Nucleus accumbens (tissue), 56 donors: ENCODE measurements around the gene APCDD1L.
"Not testable (repeated sequence)": the region's sequence is repeated elsewhere in the genome, so short reads cannot be mapped to it uniquely, and the experiment has no call there.

Source experiments
- DNase-seq, 56 donors: peaks; one replicate each; lab custom pipeline; 2025; lab: John Stamatoyannopoulos, UW

The APCDD1L gene

GRCh38 chr20:58421497-58421850 lies 93.7 kb downstream of the APCDD1L start:
- DNase-seq: no peak

GRCh38 chr20:58420798-58421496 lies 94.3 kb downstream of the APCDD1L start:
- DNase-seq: no peak

- no peak for DNase-seq
Measured at GRCh38 chr20:58418949-58419748, 96.0 kb downstream of the APCDD1L start.

- DNase-seq: no peak
Measured at GRCh38 chr20:58417438-58417837, 97.8 kb downstream of the APCDD1L start.

DNA sequence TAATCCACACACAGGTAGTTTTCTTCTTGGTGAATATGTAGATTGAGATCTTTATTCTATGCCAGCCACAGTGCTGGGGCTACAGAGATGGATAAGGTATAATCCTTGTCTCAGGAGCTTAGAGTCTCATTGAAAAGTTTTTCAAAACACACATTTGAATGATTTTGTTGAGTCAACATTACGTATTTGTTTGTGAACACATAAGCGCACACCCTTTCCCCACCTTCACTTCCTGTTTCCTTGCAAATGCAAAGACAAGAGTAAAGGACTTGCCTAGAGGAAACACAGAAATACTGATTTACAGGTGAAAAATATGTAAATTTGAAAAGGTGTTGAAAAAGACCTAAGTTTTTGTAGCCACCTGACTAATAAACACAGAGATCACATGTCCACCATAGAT lies 98.4 kb downstream of the APCDD1L start:
- no peak for DNase-seq

DNA sequence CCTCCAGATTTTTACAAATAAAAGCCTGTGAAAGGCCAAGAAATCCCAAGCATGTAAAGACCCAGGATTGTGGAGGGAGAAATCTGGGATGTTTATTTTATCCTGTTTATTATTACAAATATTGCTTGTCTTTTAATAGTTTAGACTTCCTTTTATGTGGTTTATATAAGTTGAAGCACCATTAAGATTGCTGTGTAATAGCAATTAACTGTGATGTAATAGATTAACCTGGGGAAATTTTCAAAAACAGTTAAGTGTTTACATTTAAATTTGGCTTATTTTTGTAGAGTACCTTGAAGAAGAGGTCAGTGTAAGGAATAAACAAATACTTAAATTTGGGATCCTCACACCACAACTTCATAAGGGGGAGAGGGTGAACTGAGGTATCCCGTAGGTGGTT lies 99.1 kb downstream of the APCDD1L start:
- DNase-seq: no peak

GRCh38 chr20:58414786-58415185 lies 100.4 kb downstream of the APCDD1L start:
- DNase-seq: not testable (repeated sequence)

GRCh38 chr20:58414216-58414615 lies 101.0 kb downstream of the APCDD1L start:
- DNase-seq: not testable (repeated sequence)
